Heart right ventricle (tissue), 16 donors: ENCODE measurements around the gene AUTS2. TPM values are rescaled to one million over a fixed set of nuclear protein-coding genes. Genes with fewer than 3 reads are reported as not detected.

Experiments
- ATAC-seq, 8 donors: fragments of 200-7000 bp; cut with Tn5 transposase; one replicate each; pipeline ENCODE4 v1.9.1; 2020; ENCODE audit warnings: mild to moderate bottlenecking in 8 of 8, moderate library complexity in 8 of 8, moderate number of reproducible peaks in 1 of 8
- DNase-seq, 2 donors: peaks; one replicate each; pipeline ENCODE4 v3.0.0-alpha.2; 2020
- H3K27ac ChIP-seq, 10 donors: fragments of 200-600 bp; sonication (generic) in 2 of 10; one replicate each; pipeline versions ENCODE4 v1.5.0 to v1.8.0; 2020 to 2022; ENCODE audit warnings: mild to moderate bottlenecking in 3 of 10
- H3K27me3 ChIP-seq, 7 donors: fragments of 200-600 bp; one replicate each; pipeline ENCODE4 v1.8.0; 2021 to 2022; ENCODE audit warnings: mild to moderate bottlenecking in 2 of 7
- H3K36me3 ChIP-seq, 9 donors: fragments of 200-600 bp; sonication (generic) in 1 of 9; one replicate each; pipeline versions ENCODE4 v1.5.0 to v1.8.0; 2020 to 2022; ENCODE audit warnings: mild to moderate bottlenecking in 2 of 9
- H3K4me1 ChIP-seq, 9 donors: fragments of 200-600 bp; sonication (generic) in 1 of 9; one replicate each; pipeline versions ENCODE4 v1.5.0 to v1.8.0; 2020 to 2022; ENCODE audit warnings: mild to moderate bottlenecking in 4 of 9
- H3K4me3 ChIP-seq, 10 donors: fragments of 200-600 bp; sonication (generic) in 2 of 10; one replicate each; pipeline versions ENCODE4 v1.5.0 to v1.8.0; 2020 to 2022; ENCODE audit warnings: mild to moderate bottlenecking in 7 of 10, moderate library complexity in 2 of 10
- H3K9me3 ChIP-seq, 11 donors: fragments of 200-600 bp in 10 of 11; sonication (generic) in 2 of 11; one replicate each; pipeline versions ENCODE4 v1.5.0 to v1.8.0; 2013 to 2022; ENCODE audit warnings: mild to moderate bottlenecking in 2 of 11, control low read depth in 1 of 11, moderate library complexity in 1 of 11
- CTCF ChIP-seq, 9 donors: fragments of 200-600 bp; sonication (generic) in 2 of 9; IDR thresholded peaks; one replicate each; pipeline versions ENCODE4 v1.5.0 to v1.8.0; 2021 to 2022; ENCODE audit warnings: antibody characterized with exemption in 9 of 9, mild to moderate bottlenecking in 5 of 9, moderate library complexity in 1 of 9
- WGBS, 2 donors: extraction: QIAGEN DNeasy Blood & Tissue Kit; methylation state at CpG; one replicate each; pipeline ENCODE4 v1.1.7; 2013; ENCODE audit warnings: inconsistent platforms in 1 of 2; 5-methylcytosine and 5-hydroxymethylcytosine counted together
- intact Hi-C, 10 donors: fragments of 100-400 bp; cut with DNase I; formaldehyde crosslinking; loops; one replicate each; pipeline versions ENCODE4 v1.11.1 to v1.14.2; 2022
- polyA plus RNA-seq, 2 donors: library from polyadenylated mRNA; stranded (reverse); fragments of 200-250 nt; gene quantifications; one replicate each; pipeline ENCODE4 v1.2.3, GENCODE V29; 2013
- total RNA-seq, 10 donors: library from RNA; stranded (reverse); fragmentation: NEBNext Ultra II Directional in 3 of 10; extraction: Animal tissue kit (Norgen Biotek cat#: 25700) in 3 of 10; gene quantifications; one replicate each; pipeline versions ENCODE4 v1.2.1 to v1.2.4, GENCODE V29; 2021 to 2023
- donor health status: Arrhythmogenic right ventricular cardiomyopathy.
- donor health status: ischemic (EF 13 %, LVEDD 7.1; RV severe dilation, severe dysfunction).
- donor health status: healthy with polysubstance abuse.
- donor health status: DM: no; HTN: yes; CAD: no.
- donor health status: DM: no; HTN: no; CAD: no.
- donor health status: ischemic (EF 25% LVEDD 6.9; RV normal size, moderate dysfunction).
- donor health status: ischemic (EF 25% LVEDD 5.7; RV mildly dilated, moderate dysfunction).
- donor health status: healthy.
- donor health status: DM: yes; HTN: yes; CAD: no.
- donor health status: Ischemic cardiomyopathy.
- donor health status: ischemic (EF 35%, LVEDD 5.7; RV mildly dilated, moderate dysfunction).
- donor health status: nonischemic (EF 11% LVEDD 7.7; RV severe dilation, severe dysfunction).
- donor health status: DM: yes; HTN: yes; CAD: no.
- donor health status: PGD.
- donor health status: ischemic (EF 29% LVEDD 5.4; RV normal size, mild dysfunction).
- donor health status: nonischemic (EF 23%, LVEDD 6.1; RV moderate dilation, normal function).

The AUTS2 gene
- total and polyA plus RNA-seq, 12 donors = 1.6 to 11.2 (median 7.3) TPM

GRCh38 chr7:70132226-70132851, 534.1 kb downstream of the AUTS2 start:
- Histone ChIP-seq H3K4me1 (peaks cover 0 to 12% (median 0%) of the 10 kb centered on the region in 9 donors), H3K27me3 (no peaks in the 10 kb centered on the region), H3K4me3 (no peak overlapping the region), H3K36me3 (no peaks in the 10 kb centered on the region), H3K9me3 (no peaks in the 10 kb centered on the region), H3K27ac (no peak overlapping the region)
- no peak for TF ChIP-seq CTCF (IDR thresholded peaks at IDR 0.05)
- WGBS, 2 donors = 94% methylated on average over 11 of the region's 11 CpGs
- intact Hi-C loops = no loop called here
- ATAC-seq (no peak), DNase-seq (no peak)

DNA sequence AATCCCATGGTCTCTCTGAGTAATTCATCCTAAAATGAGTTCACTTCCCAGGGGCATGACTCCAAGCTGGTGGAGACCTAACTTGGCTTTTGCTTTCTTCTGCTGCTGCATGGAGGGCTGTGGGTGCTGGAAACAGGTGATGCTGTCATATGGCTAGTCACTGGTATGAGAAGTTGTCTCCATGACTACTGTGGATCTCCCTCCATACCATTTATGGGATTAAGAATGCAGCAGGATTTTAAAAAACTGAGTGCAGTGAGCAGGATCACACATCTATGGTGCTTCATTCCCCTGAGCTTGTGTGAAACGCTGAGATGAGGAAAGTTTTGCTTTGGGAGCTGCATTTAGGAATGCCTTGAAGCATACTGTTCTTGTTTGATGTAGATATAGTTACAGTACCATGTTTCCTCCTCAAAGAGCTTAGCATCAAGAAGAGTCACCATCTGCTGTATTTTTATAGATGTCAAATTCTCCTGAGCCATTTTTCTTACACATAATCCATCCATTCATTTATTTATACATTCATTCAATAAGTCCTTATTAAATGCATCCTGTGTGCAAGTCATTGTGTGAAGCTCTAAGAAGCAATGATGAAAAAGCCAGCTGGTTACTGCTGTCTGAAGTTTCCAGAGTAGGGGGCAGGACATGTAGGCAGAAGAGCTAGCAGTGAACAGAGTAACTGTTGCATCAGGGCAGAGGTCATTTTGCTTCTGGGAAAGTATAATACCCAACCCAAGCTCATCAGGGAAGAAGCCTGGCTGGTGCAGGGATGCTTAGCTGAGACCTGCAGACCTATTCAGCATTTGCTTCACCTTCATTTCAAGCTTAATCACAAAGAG, 534.8 kb downstream of the AUTS2 start:
- Histone ChIP-seq H3K4me1 (peaks cover 0 to 12% (median 0%) of the 10 kb centered on the region in 9 donors), H3K27me3 (no peaks in the 10 kb centered on the region), H3K27ac (no peak overlapping the region), H3K9me3 (no peaks in the 10 kb centered on the region), H3K4me3 (no peak overlapping the region), H3K36me3 (no peaks in the 10 kb centered on the region)
- ATAC-seq (no peak), DNase-seq (no peak)
- WGBS, 2 donors = 64 to 67% methylated on average over 1 of the region's 1 CpG
- intact Hi-C loops = no loop called here
- no peak for TF ChIP-seq CTCF (IDR thresholded peaks at IDR 0.05)

DNA sequence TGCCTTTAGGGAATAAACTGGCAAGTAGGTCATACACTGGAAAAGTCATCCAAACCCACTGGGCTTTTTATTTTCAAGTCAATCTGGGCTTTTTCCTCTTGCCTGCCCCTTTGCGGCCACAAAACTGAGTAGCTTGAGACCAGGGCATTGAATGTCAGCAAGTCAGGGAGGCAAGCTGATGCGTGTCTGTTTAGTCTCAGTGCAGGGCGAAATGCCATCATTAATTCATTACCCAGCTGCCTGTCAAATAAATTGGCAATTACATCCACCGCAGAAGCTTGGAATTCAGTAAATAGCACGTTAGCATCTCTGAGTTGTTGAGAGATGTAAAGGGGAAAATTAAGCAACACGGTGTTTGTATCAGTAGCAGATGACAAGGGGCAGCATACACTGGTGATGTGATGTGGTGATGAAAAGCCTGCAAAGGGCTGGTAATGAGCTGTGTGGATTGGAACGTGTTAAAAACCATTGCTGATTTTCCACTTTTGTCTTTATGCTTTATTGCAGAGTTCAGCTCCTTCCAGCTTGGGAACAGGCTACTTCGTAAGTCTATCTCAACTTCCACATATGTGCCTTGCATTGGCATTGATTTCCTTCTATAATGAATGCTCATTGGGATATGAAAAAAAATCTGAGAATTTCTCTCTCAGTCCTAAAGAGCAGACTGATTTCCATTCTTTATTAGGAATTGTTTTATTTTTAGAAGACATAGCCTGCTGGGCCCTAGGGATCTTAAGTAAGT, 535.9 kb downstream of the AUTS2 start:
- Histone ChIP-seq H3K9me3 (no peaks in the 10 kb centered on the region), H3K36me3 (no peaks in the 10 kb centered on the region), H3K4me3 (no peak overlapping the region), H3K4me1 (peaks cover 0 to 12% (median 0%) of the 10 kb centered on the region in 9 donors), H3K27ac (no peak overlapping the region), H3K27me3 (no peaks in the 10 kb centered on the region)
- intact Hi-C loops = no loop called here
- no peak for TF ChIP-seq CTCF (IDR thresholded peaks at IDR 0.05)
- WGBS, 2 donors = 37 to 53% methylated on average over 8 of the region's 8 CpGs
- DNase-seq (no peak), ATAC-seq (peak in 1 of 8 donors; percentile 44)

GRCh38 chr7:70135656-70136055, 537.4 kb downstream of the AUTS2 start:
- intact Hi-C loops = no loop called here
- Histone ChIP-seq H3K9me3 (no peaks in the 10 kb centered on the region), H3K36me3 (no peaks in the 10 kb centered on the region), H3K27me3 (no peaks in the 10 kb centered on the region), H3K4me3 (no peak overlapping the region), H3K27ac (no peak overlapping the region), H3K4me1 (peaks cover 0 to 12% (median 0%) of the 10 kb centered on the region in 9 donors)
- no peak for TF ChIP-seq CTCF (IDR thresholded peaks at IDR 0.05)
- DNase-seq = no peak
- ATAC-seq = no peak
- WGBS, 2 donors = 95 to 96% methylated on average over 3 of the region's 3 CpGs
